H1 (cell line): Measurements from ENCODE around the gene GUCY2F. TPM values are rescaled to one million over a fixed set of nuclear protein-coding genes. Genes with fewer than 3 reads are reported as not detected.

Experiments used
- CTCF ChIA-PET: fragments of 300-600 bp; sonication (Branson Sonifier 250); formaldehyde crosslinking; loops from one replicate; lab custom pipeline; 2021; ENCODE audit not compliant: partially characterized antibody; lab: Charles Lee
- POLR2A ChIA-PET: fragments of 300-600 bp; sonication (Branson Sonifier 250); formaldehyde crosslinking; loops from one replicate; lab custom pipeline; 2021; ENCODE audit warnings: inconsistent platforms; ENCODE audit not compliant: partially characterized antibody; lab: Charles Lee
- DNase-seq, 2 experiments: peaks; one replicate each; pipeline versions ENCODE4 v3.0.0 to v3.0.0-alpha.2; 2010 to 2022; ENCODE audit warnings: low spot score in 2 of 2, low read depth in 1 of 2, mixed read lengths in 1 of 2
- FAIRE-seq: peaks from 2 replicates; lab custom pipeline; 2011; peaks lifted over from hg19 to GRCh38; lab: Jason Lieb, UNC
- H2AFZ ChIP-seq: 2 replicates; pipeline ENCODE4 v1.8.1; 2012; ENCODE audit warnings: low read length, inconsistent platforms
- H2AK5ac ChIP-seq: 2 replicates; pipeline ENCODE4 v1.6.1; 2013; ENCODE audit warnings: low read depth, low read length
- H2BK120ac ChIP-seq: replicated peaks from 2 replicates; pipeline ENCODE3; 2013; ENCODE audit warnings: low read depth, low read length, inconsistent platforms
- H2BK12ac ChIP-seq: 2 replicates; pipeline ENCODE4 v1.6.1; 2013; ENCODE audit warnings: low read depth, low read length
- H2BK15ac ChIP-seq: 2 replicates; pipeline ENCODE4 v1.6.1; 2013; ENCODE audit warnings: low read length
- H2BK20ac ChIP-seq: 2 replicates; pipeline ENCODE4 v1.6.1; 2013; ENCODE audit warnings: low read length
- H2BK5ac ChIP-seq: 2 replicates; pipeline ENCODE4 v1.6.1; 2013; ENCODE audit warnings: low read depth, low read length
- H3K14ac ChIP-seq: 2 replicates; pipeline ENCODE4 v1.6.1; 2013; ENCODE audit warnings: inconsistent platforms; ENCODE audit not compliant: insufficient read length
- H3K18ac ChIP-seq: 2 replicates; pipeline ENCODE4 v1.6.1; 2013; ENCODE audit warnings: low read length; ENCODE audit errors: extremely low read depth
- H3K23ac ChIP-seq: 2 replicates; pipeline ENCODE4 v1.6.1; 2013; ENCODE audit warnings: inconsistent platforms; ENCODE audit not compliant: insufficient read length
- H3K23me2 ChIP-seq: 2 replicates; pipeline ENCODE4 v1.6.1; 2013; ENCODE audit warnings: low read depth, low read length
- H3K27ac ChIP-seq: 2 replicates; pipeline ENCODE4 v1.6.1; 2011; ENCODE audit warnings: low read depth, low read length, inconsistent platforms
- H3K27me3 ChIP-seq, 4 experiments: replicated peaks in 1 of 4; 1 replicate in 1 of 4; 2 replicates in 3 of 4; pipeline versions ENCODE4 v1.6.1 to v1.8.1; 2011 to 2013; ENCODE audit warnings: low read length in 3 of 4, mild to moderate bottlenecking in 3 of 4, inconsistent platforms in 2 of 4, mixed read lengths in 2 of 4, moderate library complexity in 1 of 4; ENCODE audit not compliant: control insufficient read depth in 3 of 4, insufficient read depth in 3 of 4; ENCODE audit errors: extremely low read depth in 1 of 4
- H3K36me3 ChIP-seq, 4 experiments: 2 replicates each; pipeline versions ENCODE4 v1.6.1 to v1.8.1; 2011 to 2013; ENCODE audit warnings: mild to moderate bottlenecking in 4 of 4, low read length in 3 of 4, moderate library complexity in 2 of 4, control low read depth in 1 of 4, inconsistent platforms in 1 of 4; ENCODE audit not compliant: insufficient read depth in 4 of 4, control insufficient read depth in 2 of 4
- H3K4ac ChIP-seq: replicated peaks from 2 replicates; pipeline ENCODE3; 2013; ENCODE audit warnings: low read length, low read depth, mixed read lengths, inconsistent platforms; ENCODE audit not compliant: insufficient read length
- H3K4me1 ChIP-seq, 4 experiments: replicated peaks in 1 of 4; 1 replicate in 1 of 4; 2 replicates in 3 of 4; pipeline versions ENCODE4 v1.6.1 to v1.8.1; 2011 to 2013; ENCODE audit warnings: low read length in 3 of 4, inconsistent platforms in 2 of 4, mixed read lengths in 1 of 4; ENCODE audit not compliant: insufficient read depth in 4 of 4, control insufficient read depth in 3 of 4
- H3K4me2 ChIP-seq, 2 experiments: 2 replicates each; pipeline versions ENCODE4 v1.6.1 to v1.8.1; 2011 to 2013; ENCODE audit warnings: low read depth in 2 of 2, low read length in 2 of 2, control low read depth in 1 of 2, inconsistent platforms in 1 of 2, mild to moderate bottlenecking in 1 of 2; ENCODE audit not compliant: insufficient read depth in 1 of 2
- H3K4me3 ChIP-seq, 4 experiments: fragments of 200-600, 300-600 bp in 1 of 4; sonication (generic), shearing (Covaris generic), sonication (Bioruptor Twin) in 1 of 4; 2 replicates each; pipeline versions ENCODE4 v1.5.1 to v1.8.1; 2011 to 2016; ENCODE audit warnings: low read length in 4 of 4, low read depth in 3 of 4, control low read depth in 2 of 4, inconsistent platforms in 2 of 4, mild to moderate bottlenecking in 2 of 4, mixed read lengths in 1 of 4, moderate library complexity in 1 of 4; ENCODE audit not compliant: insufficient read depth in 2 of 4; ENCODE audit errors: extremely low read depth in 1 of 4
- H3K56ac ChIP-seq: replicated peaks from 2 replicates; pipeline ENCODE3; 2013; ENCODE audit warnings: low read depth, mild to moderate bottlenecking, mixed read lengths, low read length, inconsistent platforms; ENCODE audit not compliant: insufficient read length
- H3K79me1 ChIP-seq: 2 replicates; pipeline ENCODE4 v1.6.1; 2013; ENCODE audit warnings: low read depth, low read length, control low read depth
- H3K79me2 ChIP-seq, 2 experiments: 2 replicates each; pipeline versions ENCODE4 v1.6.1 to v1.8.1; 2012 to 2013; ENCODE audit warnings: low read length in 2 of 2, mild to moderate bottlenecking in 2 of 2, inconsistent platforms in 1 of 2; ENCODE audit not compliant: insufficient read depth in 2 of 2, control insufficient read depth in 1 of 2
- H3K9ac ChIP-seq, 4 experiments: replicated peaks in 1 of 4; 1 replicate in 1 of 4; 2 replicates in 3 of 4; pipeline versions ENCODE4 v1.6.1 to v1.8.1; 2011 to 2013; ENCODE audit warnings: low read depth in 3 of 4, low read length in 3 of 4, control low read depth in 2 of 4, mild to moderate bottlenecking in 2 of 4, moderate library complexity in 2 of 4, inconsistent platforms in 1 of 4; ENCODE audit errors: extremely low read depth in 1 of 4
- H3K9me3 ChIP-seq, 2 experiments: 2 replicates each; pipeline versions ENCODE4 v1.6.1 to v1.8.1; 2012 to 2013; ENCODE audit warnings: mild to moderate bottlenecking in 2 of 2, moderate library complexity in 2 of 2, control low read depth in 1 of 2, inconsistent platforms in 1 of 2, low read depth in 1 of 2, low read length in 1 of 2, mixed read lengths in 1 of 2; ENCODE audit not compliant: insufficient read depth in 2 of 2
- H4K20me1 ChIP-seq, 2 experiments: replicated peaks in 1 of 2; 2 replicates each; pipeline versions ENCODE3 to v1.8.1; 2011 to 2013; ENCODE audit warnings: inconsistent platforms in 2 of 2, low read length in 2 of 2, mild to moderate bottlenecking in 1 of 2; ENCODE audit not compliant: insufficient read depth in 2 of 2, control insufficient read depth in 1 of 2
- H4K5ac ChIP-seq: 2 replicates; pipeline ENCODE4 v1.6.1; 2013; ENCODE audit warnings: low read length, low read depth, mixed read lengths, inconsistent platforms; ENCODE audit not compliant: insufficient read length
- H4K8ac ChIP-seq: 2 replicates; pipeline ENCODE4 v1.8.0; 2013; ENCODE audit warnings: mild to moderate bottlenecking, moderate library complexity, low read length, inconsistent platforms; ENCODE audit not compliant: insufficient read depth; ENCODE audit errors: extremely low read depth
- H4K91ac ChIP-seq: replicated peaks from 2 replicates; pipeline ENCODE3; 2013; ENCODE audit warnings: low read length, mixed read lengths, inconsistent platforms; ENCODE audit not compliant: insufficient read length
- ATF2 ChIP-seq: IDR thresholded peaks from 2 replicates; pipeline ENCODE4 v1.6.1; 2012; ENCODE audit warnings: low read length, inconsistent platforms
- CHD1 ChIP-seq: IDR thresholded peaks from 2 replicates; pipeline ENCODE4 v1.6.1; 2012; ENCODE audit warnings: low read depth, low read length, improper control_type of control experiment
- CTBP2 ChIP-seq: IDR thresholded peaks from 2 replicates; pipeline ENCODE4 v1.7.0; 2011; ENCODE audit warnings: borderline replicate concordance, mild to moderate bottlenecking, moderate library complexity, mixed read lengths, low read length; ENCODE audit not compliant: insufficient read depth, insufficient read length
- CTCF ChIP-seq, 3 experiments: IDR thresholded peaks; 1 replicate in 2 of 3; 2 replicates in 1 of 3; pipeline versions ENCODE4 v1.5.1 to v1.6.1; 2011; ENCODE audit warnings: low read length in 3 of 3, mild to moderate bottlenecking in 3 of 3, inconsistent platforms in 2 of 3, low read depth in 1 of 3, moderate library complexity in 1 of 3; ENCODE audit not compliant: insufficient read depth in 1 of 3; ENCODE audit errors: control extremely low read depth in 1 of 3
- E2F6 ChIP-seq: IDR thresholded peaks from 2 replicates; pipeline ENCODE4 v1.6.1; 2012; ENCODE audit warnings: inconsistent platforms
- EZH2 ChIP-seq: fragments of 200-600 bp; sonication (generic); IDR thresholded peaks from 2 replicates; pipeline ENCODE4 v1.7.1; 2012; ENCODE audit warnings: low read depth, mild to moderate bottlenecking, moderate library complexity, low read length, inconsistent platforms; ENCODE audit not compliant: severe bottlenecking
- HDAC6 ChIP-seq: IDR thresholded peaks from one replicate; pipeline ENCODE4 v1.7.1; 2012; ENCODE audit warnings: low read depth, mild to moderate bottlenecking, inconsistent platforms, low read length, moderate library complexity
- RFX5 ChIP-seq: IDR thresholded peaks from 2 replicates; pipeline ENCODE4 v1.6.1; 2011; ENCODE audit warnings: low read depth, low read length, improper control_type of control experiment, borderline replicate concordance
- SP1 ChIP-seq: IDR thresholded peaks from 2 replicates; pipeline ENCODE4 v1.6.1; 2011; ENCODE audit warnings: low read depth, low read length
- SUZ12 ChIP-seq: fragments of 200-600 bp; sonication (generic); IDR thresholded peaks from 2 replicates; pipeline ENCODE4 v1.6.1; 2012; ENCODE audit warnings: mild to moderate bottlenecking, inconsistent platforms, low read length, moderate library complexity, mixed read lengths
- polyA plus RNA-seq, 7 experiments: library from polyadenylated mRNA; depleted of rRNA in 3 of 7; stranded (reverse) in 5 of 7; unstranded in 2 of 7; fragments of >200 nt in 5 of 7; fragments of 200-250 nt in 2 of 7; gene quantifications; 1 replicate in 5 of 7; 2 replicates in 1 of 7; 4 replicates in 1 of 7; pipeline versions ENCODE4 v1.2.1 to v1.2.3, GENCODE V29; 2011 to 2013; ENCODE audit warnings: missing spikeins in 2 of 7, mixed read lengths in 2 of 7
- total RNA-seq: library from RNA; stranded (reverse); fragmentation: NEBNext Ultra II Directional; extraction: Animal tissue kit (Norgen Biotek cat#: 25700); gene quantifications from 2 replicates; pipeline ENCODE4 v1.2.1, GENCODE V29; 2021

The GUCY2F gene
- total and polyA plus RNA-seq, 2 of the 8 experiments (the other 6 are each of a cell fraction or from before 2014, with no cell fraction given): 0.02 TPM; not detected in 1

DNA sequence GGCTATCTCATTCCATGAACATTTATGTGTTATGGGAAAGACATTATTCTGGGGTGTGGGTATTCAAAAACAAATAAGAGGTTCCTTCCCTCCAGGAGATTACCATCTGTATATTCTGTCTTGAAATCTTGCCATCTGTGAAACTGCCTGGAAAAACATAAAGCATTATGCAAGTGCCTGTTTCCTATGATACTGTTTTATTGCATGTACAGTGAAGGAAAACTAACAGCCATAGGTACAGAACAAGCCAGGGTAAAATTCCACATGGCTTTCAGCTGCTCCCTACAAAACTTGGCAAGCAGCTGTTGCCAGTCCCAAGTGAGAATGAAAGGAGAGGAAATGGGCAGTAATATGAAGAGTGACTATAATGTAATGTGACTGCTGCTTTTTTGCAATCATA, 136.0 kb downstream of the GUCY2F start:
- Histone ChIP-seq H3K27ac (no peak overlapping the region), H3K4ac (no peak overlapping the region), H3K23me2 (no peaks in the 10 kb centered on the region), H4K5ac (no peak overlapping the region), H2BK12ac (no peak overlapping the region), H3K9me3 (no peaks in the 10 kb centered on the region), H3K4me3 (no peak overlapping the region), H3K23ac (no peak overlapping the region), H4K20me1 (no peaks in the 10 kb centered on the region), H3K56ac (no peak overlapping the region), H3K79me2 (no peaks in the 10 kb centered on the region), H4K8ac (no peak overlapping the region), H2BK120ac (no peak overlapping the region), H4K91ac (no peak overlapping the region), H3K4me2 (no peak overlapping the region), H3K27me3 (no peaks in the 10 kb centered on the region), H2BK20ac (no peak overlapping the region), H2BK15ac (no peak overlapping the region), H3K18ac (no peak overlapping the region), H3K14ac (no peak overlapping the region), H3K36me3 (no peaks in the 10 kb centered on the region), H3K9ac (no peak overlapping the region), H2BK5ac (no peak overlapping the region), H2AFZ (no peak overlapping the region), H2AK5ac (no peak overlapping the region), H3K79me1 (no peaks in the 10 kb centered on the region), H3K4me1 (no peaks in the 10 kb centered on the region)
- ChIA-PET POLR2A (no interaction called here), CTCF (interaction anchor here (1.0 kb wide), 1 partner anchor 9 kb away, joined by 3 read pairs; no protein-coding TSS in a partner anchor)
- FAIRE-seq (no peak), DNase-seq (no peak)
- no peak for TF ChIP-seq CHD1
- no peak for TF ChIP-seq SUZ12
- no peak for TF ChIP-seq ATF2
- TF ChIP-seq HDAC6: no peak
- no peak for TF ChIP-seq E2F6
- no peak for TF ChIP-seq RFX5
- TF ChIP-seq SP1: no peak
- no peak for TF ChIP-seq CTCF (IDR thresholded peaks at IDR 0.05; ENCODE audit: control extremely low read depth in 1 of 3, insufficient read depth in 1 of 3, low read depth in 1 of 3, low read length in 3 of 3)
- TF ChIP-seq CTBP2: no peak
- no peak for TF ChIP-seq EZH2
